ENCODE results near the gene PAPPA.

The PAPPA gene

GRCh38 chr9:116349684-116350083 lies 196.1 kb downstream of the PAPPA start:
- DNase-seq (ENCODE audit: low spot score), result no peak

DNA sequence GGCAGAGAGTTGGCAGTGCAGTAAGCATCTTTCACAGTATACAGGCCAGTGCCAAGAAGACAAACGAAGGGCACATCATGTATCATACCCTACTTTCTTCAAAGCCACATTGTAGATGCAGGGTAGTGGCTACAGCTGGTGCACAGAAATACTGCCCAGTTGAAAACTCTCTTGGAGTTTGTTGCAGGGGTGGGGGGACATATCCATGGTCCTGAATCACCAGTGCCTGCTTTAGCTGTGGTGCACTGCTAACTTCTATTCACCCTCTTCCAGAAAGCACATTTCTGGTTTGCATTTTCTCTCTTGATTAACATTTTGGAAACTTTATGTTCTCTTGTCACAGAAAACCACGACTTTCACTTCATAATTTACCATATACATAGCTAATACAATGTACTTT lies 196.6 kb downstream of the PAPPA start:
- no peak for DNase-seq (ENCODE audit: low spot score)

DNA sequence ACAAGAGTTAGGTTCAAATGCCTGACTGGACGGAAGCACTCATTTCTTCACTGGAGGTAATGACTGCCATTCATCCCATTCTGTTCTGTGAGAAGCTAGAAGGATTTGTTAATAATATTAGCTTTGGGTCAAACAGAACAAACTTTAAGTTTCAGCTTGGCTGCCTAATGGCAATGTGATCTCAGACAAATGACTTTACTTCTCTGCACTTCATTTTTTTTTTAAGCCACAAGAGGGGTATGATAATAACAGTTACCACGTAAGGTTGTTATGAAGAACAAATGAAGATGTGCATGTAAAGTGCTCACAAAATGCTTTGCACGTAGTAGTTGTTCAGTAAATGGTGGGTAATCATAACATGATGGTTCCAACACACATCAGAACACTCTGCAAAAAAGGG lies 199.4 kb downstream of the PAPPA start:
- no peak for DNase-seq (ENCODE audit: low spot score)

GRCh38 chr9:116355153-116355921 lies 201.7 kb downstream of the PAPPA start:
- no peak for DNase-seq (ENCODE audit: low spot score)

- DNase-seq (ENCODE audit: low spot score), result no peak
These were observed 204.7 kb downstream of the PAPPA start for GRCh38 chr9:116358251-116358650.

DNA sequence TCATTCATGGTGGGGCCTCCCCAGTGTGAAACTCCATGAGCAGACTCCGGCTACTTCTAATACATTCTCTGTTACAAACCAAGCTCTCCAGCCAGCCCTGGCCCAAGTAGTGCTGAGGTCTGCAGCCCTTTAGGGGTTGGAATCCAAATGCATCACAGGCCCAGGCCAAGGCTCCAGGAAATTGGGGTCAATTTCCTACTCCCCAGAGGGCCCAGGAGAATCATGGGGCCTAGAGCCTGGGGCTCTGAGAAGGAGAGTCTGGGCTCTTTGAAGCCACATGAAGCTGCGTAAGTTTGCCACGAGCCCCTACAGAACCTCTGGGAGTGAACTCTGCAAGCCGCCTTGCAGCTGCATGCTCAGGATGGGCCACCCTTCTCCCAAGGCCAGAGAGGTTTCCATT lies 206.4 kb downstream of the PAPPA start:
- no peak for DNase-seq (ENCODE audit: low spot score)

- DNase-seq (ENCODE audit: low spot score), result no peak
These were observed 207.4 kb downstream of the PAPPA start for GRCh38 chr9:116360989-116361388.

- DNase-seq (ENCODE audit: low spot score), result no peak
These were observed 208.0 kb downstream of the PAPPA start for GRCh38 chr9:116361547-116361946.

DNA sequence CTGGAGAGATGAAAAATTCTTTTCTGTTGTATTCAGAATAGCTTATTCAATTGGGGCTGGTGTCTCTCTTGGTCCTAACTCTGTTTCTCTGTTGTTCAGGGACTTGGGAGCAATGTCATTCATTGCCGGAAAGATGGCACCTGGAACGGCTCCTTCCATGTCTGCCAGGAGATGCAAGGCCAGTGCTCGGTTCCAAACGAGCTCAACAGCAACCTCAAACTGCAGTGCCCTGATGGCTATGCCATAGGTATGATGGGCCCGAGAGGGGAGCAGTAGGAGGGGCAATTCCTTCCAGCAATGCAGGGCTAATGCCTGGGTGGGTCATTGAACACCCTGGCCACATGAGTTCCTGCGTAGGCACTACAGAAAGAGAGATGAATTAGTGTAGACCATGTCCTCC lies 208.9 kb downstream of the PAPPA start:
- no peak for DNase-seq (ENCODE audit: low spot score)

DNA sequence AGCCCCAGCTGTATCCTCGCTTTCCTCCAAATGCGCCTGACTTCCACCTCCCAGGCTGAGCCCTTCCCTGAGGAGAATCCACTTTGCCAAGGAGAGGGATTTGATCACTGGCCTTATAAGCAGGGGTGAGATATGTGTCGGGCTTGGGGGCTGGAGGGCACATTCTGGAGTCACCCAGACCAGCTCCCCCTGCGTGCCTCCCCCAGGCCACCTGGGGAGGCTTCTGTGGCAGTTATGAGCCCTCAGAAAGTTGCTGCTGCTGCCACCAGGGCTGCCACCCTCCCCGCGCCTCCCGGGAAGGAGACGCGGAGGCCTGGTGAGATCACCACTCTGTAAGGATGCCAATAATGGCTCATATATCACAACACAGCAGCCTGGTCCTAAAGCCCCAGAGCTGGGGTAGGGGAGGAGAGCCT lies 211.5 kb downstream of the PAPPA start:
- peak; percentile 39 for DNase-seq (ENCODE audit: low spot score)

GRCh38 chr9:116366241-116366640 lies 212.7 kb downstream of the PAPPA start:
- no peak for DNase-seq (ENCODE audit: low spot score)

- DNase-seq (ENCODE audit: low spot score), result no peak
These were observed 215.1 kb downstream of the PAPPA start for GRCh38 chr9:116368680-116369079.

DNA sequence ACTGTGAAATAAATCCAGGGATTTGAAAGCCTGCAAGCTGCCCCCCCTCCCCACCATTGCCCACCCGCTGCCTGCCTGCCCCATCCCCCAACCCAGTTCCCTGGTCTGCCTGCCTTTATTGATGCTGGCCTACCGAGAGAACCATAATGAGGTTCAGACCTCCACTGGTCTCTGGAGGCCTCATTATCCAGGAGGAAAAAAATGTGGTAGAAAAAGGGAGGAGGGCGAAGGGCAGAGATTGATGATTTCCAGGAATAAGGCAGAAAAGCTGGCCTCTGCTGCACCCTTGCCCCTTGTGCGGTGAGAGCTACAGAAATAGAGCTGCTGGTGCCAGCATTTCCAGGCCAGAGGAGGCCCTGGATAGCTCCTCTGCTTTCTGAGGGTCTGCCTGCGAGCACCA lies 216.1 kb downstream of the PAPPA start:
- DNase-seq (ENCODE audit: low spot score), result no peak

GRCh38 chr9:116370556-116370955 lies 217.0 kb downstream of the PAPPA start:
- no peak for DNase-seq (ENCODE audit: low spot score)

DNA sequence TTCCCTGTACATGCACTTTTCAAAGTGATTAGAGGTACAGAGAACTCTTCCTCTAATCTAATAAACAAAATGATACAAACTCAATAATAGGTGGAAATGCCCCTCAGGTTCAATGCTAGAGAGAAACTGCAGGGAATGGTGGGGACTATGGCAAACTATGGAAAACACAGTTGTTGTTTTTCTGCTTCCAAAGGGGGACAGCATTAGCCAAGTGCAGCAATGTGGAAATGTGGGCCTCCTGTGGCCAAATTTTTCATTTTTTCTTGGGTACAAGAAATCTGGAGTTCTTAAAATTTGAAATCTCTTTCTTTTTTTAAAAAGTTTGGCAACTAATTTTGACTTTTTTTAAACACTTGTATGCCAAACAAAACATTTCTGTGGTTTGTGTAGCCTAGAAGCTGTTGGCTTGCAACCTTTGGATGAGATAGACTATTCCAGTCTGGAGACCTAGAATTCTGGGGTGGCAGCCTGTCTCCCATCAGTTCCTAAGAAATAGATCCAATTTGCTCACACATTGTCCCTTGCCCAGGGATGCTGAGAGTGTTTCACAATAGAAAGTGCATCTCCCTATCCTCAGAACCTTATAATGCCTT lies 218.6 kb downstream of the PAPPA start:
- no peak for DNase-seq (ENCODE audit: low spot score)

DNA sequence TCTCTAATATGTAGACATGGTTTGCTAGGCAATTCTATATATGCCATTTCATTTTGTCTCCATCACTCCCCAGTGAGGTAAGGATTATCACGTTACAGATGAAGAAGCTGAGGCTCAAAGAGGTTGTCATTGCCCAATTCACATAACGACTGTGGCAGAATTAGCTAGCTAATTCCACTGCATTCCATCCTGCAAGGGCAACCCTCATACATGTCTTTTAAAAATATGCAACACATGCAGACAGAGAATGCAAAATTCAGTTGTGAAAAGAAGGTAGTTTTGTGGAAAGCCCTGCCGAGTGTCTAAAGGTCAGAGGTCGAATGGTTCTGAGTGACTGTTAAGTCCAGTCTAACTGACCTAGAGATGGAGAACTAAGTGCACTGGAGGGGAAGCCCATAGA lies 219.2 kb downstream of the PAPPA start:
- DNase-seq (ENCODE audit: low spot score), result no peak

DNA sequence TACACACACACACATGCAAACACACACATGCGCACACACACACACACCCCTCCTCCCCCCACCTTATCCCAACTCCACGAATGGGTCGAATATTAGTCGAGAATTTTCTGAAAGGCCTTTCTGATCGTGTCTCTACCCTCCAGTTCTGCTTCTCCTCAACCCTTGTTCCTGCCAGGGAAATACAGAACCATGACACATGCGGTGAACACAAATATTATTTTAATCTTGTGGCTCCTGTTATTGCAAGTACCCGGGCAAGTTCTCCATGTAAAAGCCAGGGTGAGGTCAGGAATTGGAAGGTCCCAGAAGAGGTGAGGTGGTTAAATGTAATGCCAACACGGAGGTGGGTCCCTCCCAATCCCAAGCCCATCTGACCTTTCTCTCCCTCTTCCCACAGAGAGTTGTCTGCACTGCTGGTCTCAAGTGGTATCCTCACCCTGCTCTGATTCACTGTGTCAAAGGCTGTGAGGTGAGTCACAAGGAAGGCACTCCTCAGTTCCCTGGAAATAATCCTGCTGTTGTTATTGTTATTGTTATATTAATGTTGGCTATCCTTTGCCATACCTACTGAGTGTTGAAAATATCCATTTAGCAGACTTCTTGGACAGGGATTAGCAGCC lies 223.7 kb downstream of the PAPPA start:
- peak; percentile 9 for DNase-seq (ENCODE audit: low spot score)

DNA sequence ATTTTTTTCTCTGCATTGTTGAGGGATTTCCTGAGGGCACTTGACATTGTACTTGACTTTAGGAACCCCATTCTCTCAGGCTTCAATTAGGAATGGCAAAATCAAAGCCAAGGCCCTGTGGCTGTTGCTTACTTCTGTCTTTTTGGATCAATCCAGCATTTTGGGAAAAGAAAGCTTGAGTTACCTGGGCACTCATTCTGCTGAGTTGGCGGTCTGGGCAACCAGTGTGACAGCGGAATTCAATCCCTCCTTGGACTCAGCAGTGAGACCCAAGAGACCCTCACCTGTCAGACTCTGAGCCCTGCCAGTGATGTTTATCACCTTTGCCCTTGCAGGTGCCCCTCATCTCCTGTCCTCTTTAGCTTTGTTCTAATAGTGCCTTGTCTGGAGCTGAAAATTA lies 225.3 kb downstream of the PAPPA start:
- DNase-seq (ENCODE audit: low spot score), result no peak

GRCh38 chr9:116379821-116380220 lies 226.2 kb downstream of the PAPPA start:
- DNase-seq (ENCODE audit: low spot score), result no peak

DNA sequence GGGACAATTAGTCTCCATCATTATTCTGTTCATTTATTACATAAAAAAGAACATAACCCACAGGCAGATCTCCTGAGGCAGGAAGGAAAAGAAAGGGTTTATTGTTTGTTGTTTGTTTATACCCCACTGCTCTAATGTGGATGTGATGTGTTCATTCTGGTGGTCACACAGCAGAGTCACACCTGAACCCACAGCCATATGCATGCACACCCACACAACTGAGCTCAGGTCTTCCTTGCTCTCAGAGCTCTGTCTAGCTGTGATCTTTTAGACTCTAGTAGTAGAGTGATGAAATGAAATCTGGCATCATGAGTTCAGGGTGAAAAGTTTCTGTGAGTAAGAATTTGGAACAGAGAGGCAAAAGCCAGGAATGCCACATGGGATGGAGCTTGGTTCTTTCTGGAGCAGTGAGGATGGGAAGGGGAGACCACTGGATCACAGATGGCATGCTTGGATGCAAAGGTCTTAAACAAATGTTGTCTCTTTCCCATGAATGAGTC lies 227.0 kb downstream of the PAPPA start:
- DNase-seq (ENCODE audit: low spot score), result no peak

- DNase-seq (ENCODE audit: low spot score), result no peak
These were observed 227.8 kb downstream of the PAPPA start for GRCh38 chr9:116381350-116381749.

DNA sequence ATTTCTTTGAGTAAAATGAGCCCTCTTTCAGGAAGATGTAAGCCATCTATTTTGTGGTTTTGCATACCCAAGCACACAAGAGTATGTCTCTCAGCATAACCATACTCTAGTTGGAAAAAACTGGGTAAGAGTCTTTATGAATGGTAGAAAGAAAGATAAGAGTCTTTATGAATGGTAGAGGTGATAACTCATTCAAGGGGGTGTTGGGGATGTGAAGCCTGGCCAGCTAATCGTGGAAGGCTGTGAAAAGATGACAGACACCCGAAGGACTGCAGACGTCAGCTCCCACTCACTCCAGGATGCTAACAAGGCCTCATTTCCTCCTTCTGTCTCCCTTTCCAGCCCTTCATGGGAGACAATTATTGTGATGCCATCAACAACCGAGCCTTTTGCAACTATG lies 228.5 kb downstream of the PAPPA start:
- DNase-seq (ENCODE audit: low spot score), result no peak

DNA sequence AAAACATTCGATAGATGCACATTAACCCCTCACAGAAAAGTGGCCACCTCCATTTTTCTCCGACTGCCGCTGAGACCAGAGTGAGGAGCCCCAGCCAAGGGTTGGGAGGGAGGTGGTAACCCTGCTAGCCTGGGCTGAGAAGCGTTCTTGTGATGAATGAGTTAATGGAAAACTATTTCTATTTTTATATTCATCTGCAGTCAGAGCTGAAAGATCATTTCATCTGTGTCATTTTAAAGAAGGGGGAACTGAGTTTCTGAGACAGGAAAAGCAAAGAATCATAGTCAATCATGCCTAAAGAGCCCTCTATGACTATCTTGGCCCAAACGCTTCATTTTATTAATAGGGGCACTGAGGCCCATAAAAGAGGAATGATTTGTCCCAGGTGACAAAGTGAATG lies 229.5 kb downstream of the PAPPA start:
- DNase-seq (ENCODE audit: low spot score), result no peak

Data from COLO829 (cell line).